HEK293T (cell line): ENCODE results near the gene CORT.

Experiments used
- CTCF ChIA-PET: fragments of 350-600 bp; formaldehyde crosslinking; extraction: SDS; loops from one replicate; lab custom pipeline; 2021; ENCODE audit warnings: antibody characterized with exemption, inconsistent platforms; lab: Yijun Ruan, JAX
- POLR2A ChIA-PET: fragments of 350-600 bp; formaldehyde crosslinking; extraction: SDS; loops from one replicate; lab custom pipeline; 2020; ENCODE audit warnings: antibody characterized with exemption, inconsistent platforms; lab: Yijun Ruan, JAX
- DNase-seq: peaks from one replicate; pipeline ENCODE4 v3.0.0; 2012; ENCODE audit warnings: mixed read lengths; ENCODE audit errors: extremely low spot score
- ARNT ChIP-seq: fragments of 450-650 bp; IDR thresholded peaks from 2 replicates; pipeline ENCODE4 v1.6.1; 2017; ENCODE audit warnings: mild to moderate bottlenecking
- BHLHE40 ChIP-seq: fragments of 450-650 bp; IDR thresholded peaks from 2 replicates; pipeline ENCODE4 v1.6.1; 2016; ENCODE audit warnings: mild to moderate bottlenecking, moderate library complexity, borderline replicate concordance
- CTBP1 ChIP-seq: fragments of 450-650 bp; IDR thresholded peaks from 2 replicates; pipeline ENCODE4 v1.6.1; 2016; ENCODE audit warnings: borderline replicate concordance
- ELF4 ChIP-seq: fragments of 450-650 bp; IDR thresholded peaks from 2 replicates; pipeline ENCODE4 v1.6.1; 2017; ENCODE audit warnings: antibody characterized with exemption
- FOXA1 ChIP-seq: fragments of 450-650 bp; IDR thresholded peaks from 2 replicates; pipeline ENCODE4 v1.6.1; 2016; ENCODE audit warnings: mild to moderate bottlenecking
- FOXK2 ChIP-seq: fragments of 450-650 bp; IDR thresholded peaks from 2 replicates; pipeline ENCODE4 v1.6.1; 2016; ENCODE audit warnings: mild to moderate bottlenecking
- FOXM1 ChIP-seq: fragments of 450-650 bp; IDR thresholded peaks from 2 replicates; pipeline ENCODE4 v1.6.1; 2017; ENCODE audit warnings: mild to moderate bottlenecking, borderline replicate concordance
- HDGF ChIP-seq: fragments of 450-650 bp; IDR thresholded peaks from 2 replicates; pipeline ENCODE4 v1.6.1; 2017; ENCODE audit warnings: antibody characterized with exemption, borderline replicate concordance
- L3MBTL2 ChIP-seq: fragments of 450-650 bp; conservative IDR thresholded peaks from 2 replicates; pipeline ENCODE4 v1.6.1; 2016; ENCODE audit warnings: mild to moderate bottlenecking
- LEF1 ChIP-seq: fragments of 450-650 bp; IDR thresholded peaks from 2 replicates; pipeline ENCODE4 v1.6.1; 2017; ENCODE audit warnings: mild to moderate bottlenecking, borderline replicate concordance
- NFRKB ChIP-seq: fragments of 450-650 bp; IDR thresholded peaks from 2 replicates; pipeline ENCODE4 v1.6.1; 2016; ENCODE audit warnings: mild to moderate bottlenecking, moderate library complexity
- PKNOX1 ChIP-seq: fragments of 450-650 bp; IDR thresholded peaks from 2 replicates; pipeline ENCODE4 v1.6.1; 2016
- SUZ12 ChIP-seq: fragments of 450-650 bp; IDR thresholded peaks from 2 replicates; pipeline ENCODE4 v1.6.1; 2016; ENCODE audit warnings: mild to moderate bottlenecking
- TARDBP ChIP-seq: fragments of 450-650 bp; IDR thresholded peaks from 2 replicates; pipeline ENCODE4 v1.6.1; 2016
- ZNF384 ChIP-seq: fragments of 450-650 bp; IDR thresholded peaks from 2 replicates; pipeline ENCODE4 v1.6.1; 2016

The CORT gene

GRCh38 chr1:10495475-10495817 is 45.6 kb downstream of the CORT start:
- TF ChIP-seq ELF4, result no peak
- TF ChIP-seq PKNOX1, result no peak
- no peak for TF ChIP-seq ARNT
- TF ChIP-seq NFRKB, result no peak
- no peak for TF ChIP-seq HDGF
- no peak for TF ChIP-seq BHLHE40
- no peak for TF ChIP-seq L3MBTL2
- no peak for TF ChIP-seq FOXM1
- TF ChIP-seq TARDBP, result no peak
- no peak for TF ChIP-seq SUZ12
- TF ChIP-seq LEF1, result no peak
- no peak for TF ChIP-seq CTBP1
- no peak for TF ChIP-seq FOXA1
- DNase-seq, result no peak
- ChIA-PET CTCF (interaction anchor here (2.3 to 5.9 kb wide), 4 partner anchors 8 to 66 kb away, joined by 9 to 32 read pairs (median 16); partner anchors contain the start of gene CENPS), POLR2A (interaction anchor here (3.8 kb wide), 1 partner anchor 66 kb away, joined by 26 read pairs; the partner anchor contains the start of gene CENPS)

- CTCF ChIA-PET, result interaction anchor here (4.6 to 5.9 kb wide), 2 partner anchors 11 to 66 kb away, joined by 15 to 32 read pairs; partner anchors contain the start of gene CENPS
Measured at GRCh38 chr1:10495952-10496351, 46.1 kb downstream of the CORT start.

GRCh38 chr1:10497109-10497508 is 47.3 kb downstream of the CORT start:
- CTCF ChIA-PET, result interaction anchor here (1.2 to 4.6 kb wide), 2 partner anchors 9 to 67 kb away, joined by 4 to 15 read pairs; partner anchors contain the start of gene CENPS
- POLR2A ChIA-PET, result interaction anchor here (3.8 kb wide), 1 partner anchor 67 kb away, joined by 26 read pairs; the partner anchor contains the start of gene CENPS
- TF ChIP-seq L3MBTL2 (no peak), PKNOX1 (no peak), NFRKB (no peak), TARDBP (no peak), FOXM1 (no peak), SUZ12 (no peak), ARNT (no peak), FOXK2 (no peak), ZNF384 (no peak), LEF1 (no peak), ELF4 (no peak), BHLHE40 (no peak)
- no peak for DNase-seq

More at GRCh38 chr1:10495952-10496351, 46.1 kb downstream of the CORT start:
- no peak for TF ChIP-seq NFRKB
- TF ChIP-seq PKNOX1, result no peak
- TF ChIP-seq FOXA1, result no peak
- no peak for TF ChIP-seq ELF4
- TF ChIP-seq FOXK2, result no peak
- TF ChIP-seq LEF1, result no peak
- POLR2A ChIA-PET, result interaction anchor here (3.8 kb wide), 1 partner anchor 66 kb away, joined by 26 read pairs; the partner anchor contains the start of gene CENPS
- no peak for DNase-seq

- DNase-seq, result no peak
- TF ChIP-seq LEF1 (no peak), L3MBTL2 (no peak), CTBP1 (no peak), PKNOX1 (no peak), FOXA1 (no peak), HDGF (no peak), BHLHE40 (no peak)
- ChIA-PET POLR2A (no interaction called here), CTCF (interaction anchor here (1.0 to 2.2 kb wide), 3 partner anchors 10 to 68 kb away, joined by 4 to 19 read pairs (median 5); partner anchors contain the start of gene CENPS)
Measured at GRCh38 chr1:10498231-10498630, 48.4 kb downstream of the CORT start.
